GM18909 (cell line): Measurements from ENCODE around the gene SPATA46.
"Not testable (repeated sequence)": the region's sequence is repeated elsewhere in the genome, so short reads cannot be mapped to it uniquely, and the experiment has no call there.

Experiments
- ATAC-seq: cut with Tn5 transposase; IDR thresholded peaks from one replicate; pipeline ENCODE4 v1.9.1; 2021; ENCODE audit warnings: mild to moderate bottlenecking; ENCODE audit not compliant: unreplicated experiment, poor library complexity

SPATA46 gene

DNA sequence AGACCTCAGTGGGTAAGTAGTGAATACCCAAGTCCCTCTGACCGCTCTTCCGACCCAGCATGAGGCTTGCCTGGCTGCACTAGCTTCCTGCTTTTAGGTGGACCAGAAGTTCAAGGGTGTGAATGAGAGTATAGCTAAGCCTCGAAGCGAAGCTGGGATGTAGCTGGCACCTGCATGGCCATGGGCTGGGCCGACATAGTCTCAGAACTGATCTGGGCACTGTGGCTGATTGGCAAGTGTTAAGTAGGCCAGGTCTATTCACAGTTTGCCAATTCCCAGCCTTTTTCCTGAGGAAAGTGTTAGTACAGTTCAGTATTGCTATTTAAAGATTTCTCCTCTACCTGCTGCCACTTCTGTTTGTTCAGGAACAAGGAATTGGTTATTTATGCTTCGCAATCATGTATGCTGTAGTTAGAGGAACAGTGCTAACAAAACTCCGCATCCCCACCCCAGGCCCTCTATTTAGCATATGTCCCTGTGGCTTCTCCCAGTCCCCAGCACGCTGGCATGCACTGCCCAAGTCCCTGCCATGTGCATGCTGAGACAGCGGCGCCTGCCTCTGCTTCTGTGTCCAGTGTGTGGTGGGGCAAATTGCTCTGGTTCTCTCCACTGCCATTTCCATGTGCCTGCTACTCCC is 16.3 kb downstream of the SPATA46 start:
- no peak for ATAC-seq

GRCh38 chr1:162359523-162360236 is 17.0 kb downstream of the SPATA46 start:
- ATAC-seq: no peak

- ATAC-seq: no peak
Observed at GRCh38 chr1:162358928-162359327, 17.7 kb downstream of the SPATA46 start.

- ATAC-seq: no peak
Observed at GRCh38 chr1:162357681-162358266, 18.9 kb downstream of the SPATA46 start.

DNA sequence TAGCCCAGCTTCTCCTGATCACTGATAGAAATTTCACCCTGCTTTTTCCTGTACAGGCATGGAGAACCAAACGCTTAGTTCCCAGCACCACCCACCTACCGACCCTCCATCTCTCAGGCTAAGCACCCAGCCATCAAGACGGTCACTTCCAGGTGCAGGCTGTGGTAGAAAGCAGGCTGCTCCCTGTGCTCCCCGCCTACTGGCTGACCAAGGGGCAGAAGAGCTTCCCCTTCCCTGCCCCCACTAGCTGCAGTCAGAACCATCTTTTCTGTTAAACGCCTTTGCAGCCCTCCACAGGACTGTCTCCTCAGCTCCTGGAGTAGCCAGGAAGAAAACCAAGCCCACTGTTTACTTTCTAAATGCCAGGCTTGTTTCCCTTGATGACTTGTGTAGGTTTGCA is 23.0 kb downstream of the SPATA46 start:
- no peak for ATAC-seq

DNA sequence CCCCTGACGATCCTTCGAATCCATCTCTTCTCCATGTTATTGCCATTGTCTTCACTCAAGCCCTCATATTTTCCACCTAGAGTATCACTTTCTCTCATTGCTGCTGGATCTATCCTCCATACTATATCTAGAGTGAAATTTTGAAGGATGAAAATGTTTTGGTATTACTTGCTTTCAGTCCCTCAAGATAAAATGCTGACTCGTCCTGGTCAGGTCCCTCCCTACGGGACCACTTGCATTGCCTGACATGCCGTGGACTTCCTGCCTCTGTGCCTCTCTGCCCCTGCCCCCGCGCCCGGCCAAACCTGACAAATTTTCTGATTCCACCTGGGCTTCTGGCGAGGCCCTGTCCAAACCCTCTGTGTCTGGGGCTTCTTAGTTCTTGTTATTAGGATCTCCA is 23.6 kb downstream of the SPATA46 start:
- ATAC-seq: no peak

GRCh38 chr1:162351874-162352273 is 24.8 kb downstream of the SPATA46 start:
- not testable (repeated sequence) for ATAC-seq

DNA sequence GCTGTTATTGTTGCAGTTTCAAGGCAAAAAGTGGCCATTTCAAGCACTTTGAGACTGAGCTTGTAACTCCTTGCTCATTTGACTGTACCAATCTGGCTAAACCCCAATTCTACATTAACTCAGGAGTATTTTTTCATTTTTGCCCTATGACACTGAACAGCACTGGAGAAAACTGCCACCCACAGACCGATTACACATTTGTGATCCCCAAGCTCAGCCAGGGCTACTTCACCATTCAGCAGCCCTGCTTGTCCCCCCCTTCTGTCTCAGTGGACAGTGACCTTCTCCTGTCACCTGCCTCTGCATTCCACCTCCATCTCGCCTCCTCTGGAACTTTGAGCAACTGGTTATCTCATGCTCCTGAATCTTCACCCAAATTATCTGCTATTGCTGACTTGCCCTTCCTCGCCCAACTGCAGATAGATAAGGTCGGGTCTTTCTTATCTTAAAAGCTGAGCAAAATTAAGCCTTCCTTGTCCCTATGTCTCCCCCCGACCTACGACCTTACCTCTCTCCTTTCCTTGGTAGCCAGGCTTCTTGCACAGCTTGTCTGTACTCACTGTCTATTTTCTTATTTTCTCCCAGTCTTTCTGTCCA is 25.3 kb downstream of the SPATA46 start:
- ATAC-seq: no peak

DNA sequence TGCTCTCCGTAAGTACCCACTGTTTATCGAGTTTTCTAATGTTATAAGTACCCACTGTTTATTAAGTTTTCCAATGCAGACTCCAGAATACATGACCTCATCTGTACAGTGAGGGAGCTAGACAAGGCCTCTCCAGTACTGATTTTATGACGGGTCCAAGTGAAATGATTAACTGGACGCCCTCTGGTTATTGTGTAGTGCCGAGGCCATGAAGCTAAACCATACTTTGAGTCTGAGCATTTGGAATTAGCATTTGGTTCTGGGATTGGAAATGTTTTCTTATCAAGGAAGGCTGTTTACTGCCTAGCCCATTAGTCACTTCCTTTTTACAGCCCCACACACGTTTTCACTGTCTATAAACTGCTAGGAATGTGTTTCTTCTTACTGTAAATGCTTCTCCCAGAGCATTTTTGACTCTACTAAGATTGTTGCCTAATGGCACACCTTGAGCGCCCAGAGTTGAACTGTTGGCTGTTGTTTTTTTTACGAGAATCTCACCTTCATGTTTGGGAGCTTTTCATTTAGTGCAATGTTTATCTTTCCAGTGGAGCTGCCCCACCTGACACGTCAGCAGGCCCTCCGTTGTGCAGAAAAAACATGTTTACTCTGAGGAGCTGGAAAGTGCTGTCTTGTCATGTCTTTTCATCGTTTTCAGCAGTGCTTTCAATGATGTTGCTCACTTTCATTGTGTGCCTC is 26.9 kb downstream of the SPATA46 start:
- no peak for ATAC-seq

DNA sequence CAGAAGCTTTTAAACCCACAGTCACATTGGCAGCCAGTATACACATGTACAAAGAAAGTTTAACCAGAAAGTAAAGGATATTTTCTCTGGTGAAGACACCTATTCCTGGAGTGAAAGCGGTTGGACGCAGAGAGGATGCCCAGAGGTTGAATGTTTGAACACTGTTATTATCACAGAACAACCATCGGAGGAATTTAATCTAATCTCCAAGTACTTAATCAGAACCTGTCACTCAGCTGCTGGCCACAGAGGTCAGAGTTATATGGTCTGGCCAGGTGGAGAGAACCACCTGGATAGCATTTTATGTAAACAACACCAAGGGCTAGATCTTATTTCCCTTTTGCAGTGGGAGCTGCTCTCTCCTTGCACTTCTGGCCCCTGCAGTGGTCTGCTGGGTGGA is 29.4 kb downstream of the SPATA46 start:
- ATAC-seq: no peak

DNA sequence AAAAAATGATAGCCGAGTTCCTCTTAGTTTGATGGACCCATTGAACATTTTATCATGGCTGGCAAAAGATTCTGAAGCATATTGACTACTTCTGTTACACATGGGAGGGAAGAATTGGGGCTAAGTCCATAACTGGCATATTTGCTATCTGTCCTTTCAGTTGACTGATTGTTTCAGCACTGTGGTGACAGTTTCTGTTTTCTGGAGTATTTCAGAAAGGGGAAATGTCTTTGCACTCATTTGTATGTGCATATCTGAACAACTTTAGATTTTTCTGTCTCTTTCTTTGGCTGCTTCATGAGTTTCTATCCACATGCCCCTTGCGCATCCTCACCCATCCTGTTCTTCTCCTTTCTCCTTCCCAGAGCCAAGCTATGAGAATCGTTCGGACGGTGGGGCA is 33.2 kb downstream of the SPATA46 start:
- no peak for ATAC-seq

DNA sequence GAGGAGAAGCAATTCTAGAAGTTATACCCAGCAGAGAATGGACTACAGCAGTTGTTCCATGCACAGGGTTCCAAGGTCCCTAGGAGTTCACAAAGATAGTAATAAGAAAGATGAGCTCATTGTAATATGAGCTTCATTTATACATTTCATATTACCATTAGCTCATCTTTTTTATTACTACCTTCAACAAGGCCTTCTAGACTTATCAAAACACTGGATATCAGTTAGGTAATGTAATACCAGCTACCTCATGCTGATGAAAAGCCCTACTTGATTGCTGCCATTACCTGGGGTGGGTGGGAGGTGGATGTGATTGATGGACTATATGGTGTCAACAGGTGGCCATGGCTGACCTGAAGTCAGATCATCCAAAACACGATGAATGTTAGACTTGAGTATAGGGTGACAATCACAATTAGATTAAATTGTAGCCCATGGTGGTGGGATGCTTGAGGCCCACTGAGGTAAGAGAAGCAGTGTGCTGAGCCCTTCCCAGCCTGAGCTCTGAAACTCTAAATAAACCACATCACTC is 34.1 kb downstream of the SPATA46 start:
- no peak for ATAC-seq

DNA sequence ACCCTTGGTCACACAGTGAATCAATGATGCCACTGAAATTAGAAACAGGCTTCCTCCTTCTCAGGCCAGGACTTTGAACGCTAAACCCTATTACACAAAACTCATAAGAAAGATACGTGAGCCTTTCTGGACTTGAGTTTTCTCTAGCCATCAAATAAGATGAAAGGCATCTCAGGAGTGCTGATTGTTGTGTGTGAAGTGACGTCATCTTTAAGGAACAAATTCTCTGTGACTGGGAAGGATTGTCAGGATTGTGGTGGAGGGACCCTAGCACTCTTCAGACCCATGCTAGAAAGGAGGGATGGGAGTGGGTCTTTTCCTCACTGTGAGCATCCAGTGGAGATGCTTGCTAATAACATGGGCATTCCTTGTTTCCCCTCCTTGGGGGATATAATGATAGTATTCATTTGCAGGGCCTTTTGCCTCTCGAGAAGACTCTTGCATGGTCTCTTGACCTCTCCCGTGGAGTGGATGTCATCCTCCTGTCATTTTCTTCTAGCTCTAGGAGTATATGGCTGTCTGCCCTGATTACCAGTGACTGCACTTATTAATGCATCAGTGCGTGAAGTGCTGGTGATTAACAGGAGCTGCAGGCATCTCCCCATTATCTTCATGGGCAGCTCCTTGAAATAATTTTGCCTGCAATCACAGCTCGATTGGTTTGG is 39.9 kb downstream of the SPATA46 start:
- ATAC-seq: no peak

GRCh38 chr1:162335126-162335525 is 41.5 kb downstream of the SPATA46 start:
- no peak for ATAC-seq

- ATAC-seq: no peak
Observed at GRCh38 chr1:162333991-162334390, 42.7 kb downstream of the SPATA46 start.

GRCh38 chr1:162329826-162330225 is 46.8 kb downstream of the SPATA46 start:
- ATAC-seq: no peak

GRCh38 chr1:162328512-162328911 is 48.1 kb downstream of the SPATA46 start:
- no peak for ATAC-seq

- ATAC-seq: no peak
Observed at GRCh38 chr1:162327788-162328165, 48.9 kb downstream of the SPATA46 start.

GRCh38 chr1:162327144-162327787 is 49.4 kb downstream of the SPATA46 start:
- no peak for ATAC-seq

- no peak for ATAC-seq
Observed at GRCh38 chr1:162326559-162326958, 50.1 kb downstream of the SPATA46 start.
